ENCODE measurements around the gene KLHL7.

Gene KLHL7

GRCh38 chr7:23165316-23165715 is 59.7 kb downstream of the KLHL7 start:
- TF ChIP-seq SNAI2 (CRISPR knock-in tag; IDR thresholded peaks at IDR 0.05) (no peak), ISL1 (CRISPR knock-in tag; IDR thresholded peaks at IDR 0.05) (no peak), TCF4 (CRISPR knock-in tag; IDR thresholded peaks at IDR 0.05; ENCODE audit: borderline replicate concordance) (no peak), PPARA (CRISPR knock-in tag; IDR thresholded peaks at IDR 0.05; ENCODE audit: borderline replicate concordance) (no peak), ZNF70 (CRISPR knock-in tag; IDR thresholded peaks at IDR 0.05) (no peak), TOX (CRISPR knock-in tag; IDR thresholded peaks at IDR 0.05; ENCODE audit: borderline replicate concordance) (no peak), POU6F1 (CRISPR knock-in tag; IDR thresholded peaks at IDR 0.05; ENCODE audit: borderline replicate concordance, low read depth) (no peak), CREB5 (CRISPR knock-in tag; IDR thresholded peaks at IDR 0.05; ENCODE audit: low read depth) (no peak), ZFP30 (CRISPR knock-in tag; IDR thresholded peaks at IDR 0.05) (no peak), OSR1 (CRISPR knock-in tag; IDR thresholded peaks at IDR 0.05) (no peak), ESRRG (CRISPR knock-in tag; IDR thresholded peaks at IDR 0.05) (no peak), ZNF565 (CRISPR knock-in tag; conservative IDR thresholded peaks at IDR 0.05; ENCODE audit: low read depth) (no peak), ZC3H10 (CRISPR knock-in tag; IDR thresholded peaks at IDR 0.05) (no peak), PATZ1 (CRISPR knock-in tag; IDR thresholded peaks at IDR 0.05; ENCODE audit: borderline replicate concordance) (no peak), CSRNP3 (CRISPR knock-in tag; IDR thresholded peaks at IDR 0.05) (no peak), CSDC2 (CRISPR knock-in tag; IDR thresholded peaks at IDR 0.05) (no peak), ZFP3 (CRISPR knock-in tag; IDR thresholded peaks at IDR 0.05) (no peak), TSHZ2 (CRISPR knock-in tag; IDR thresholded peaks at IDR 0.05) (no peak)
- no peak for ATAC-seq

- TF ChIP-seq CSRNP3 (CRISPR knock-in tag; IDR thresholded peaks at IDR 0.05) (no peak), ZNF70 (CRISPR knock-in tag; IDR thresholded peaks at IDR 0.05) (no peak), CSDC2 (CRISPR knock-in tag; IDR thresholded peaks at IDR 0.05) (no peak), TOX (CRISPR knock-in tag; IDR thresholded peaks at IDR 0.05; ENCODE audit: borderline replicate concordance) (no peak), ZNF565 (CRISPR knock-in tag; conservative IDR thresholded peaks at IDR 0.05; ENCODE audit: low read depth) (no peak), ZFP3 (CRISPR knock-in tag; IDR thresholded peaks at IDR 0.05) (no peak), PATZ1 (CRISPR knock-in tag; IDR thresholded peaks at IDR 0.05; ENCODE audit: borderline replicate concordance) (no peak), ARNTL (CRISPR knock-in tag; IDR thresholded peaks at IDR 0.05; ENCODE audit: borderline replicate concordance, low read depth) (no peak), ISL1 (CRISPR knock-in tag; IDR thresholded peaks at IDR 0.05) (no peak), TCF4 (CRISPR knock-in tag; IDR thresholded peaks at IDR 0.05; ENCODE audit: borderline replicate concordance) (no peak), OSR1 (CRISPR knock-in tag; IDR thresholded peaks at IDR 0.05) (no peak), ZNF8 (CRISPR knock-in tag; IDR thresholded peaks at IDR 0.05) (no peak), ESRRG (CRISPR knock-in tag; IDR thresholded peaks at IDR 0.05) (no peak), CREB5 (CRISPR knock-in tag; IDR thresholded peaks at IDR 0.05; ENCODE audit: low read depth) (no peak), ZC3H10 (CRISPR knock-in tag; IDR thresholded peaks at IDR 0.05) (no peak), POU6F1 (CRISPR knock-in tag; IDR thresholded peaks at IDR 0.05; ENCODE audit: borderline replicate concordance, low read depth) (no peak), GLIS3 (CRISPR knock-in tag; IDR thresholded peaks at IDR 0.05) (no peak), PPARA (CRISPR knock-in tag; IDR thresholded peaks at IDR 0.05; ENCODE audit: borderline replicate concordance) (no peak)
- ATAC-seq, result no peak
These were observed 62.1 kb downstream of the KLHL7 start for GRCh38 chr7:23167691-23168090.

Data from SK-N-SH treated with all-trans-retinoic acid at 6 μM for 48 hours (cell line).